Measurements from ENCODE around the gene CREB5. TPM values are rescaled to one million over a fixed set of nuclear protein-coding genes. Genes with fewer than 3 reads are reported as not detected.

CREB5 gene
- total RNA-seq, 1 donor from 2014 or later, result 0.80 TPM

- H3K36me3 Mint-ChIP-seq (ENCODE audit: low read depth), result no peaks in the 10 kb centered on the region
- ChIA-PET POLR2A (no interaction called here), CTCF (no interaction called here)
- intact Hi-C loops (cut with micrococcal nuclease), result no loop called here
- ATAC-seq (ENCODE audit: low read depth) (no peak), DNase-seq (no peak)
- H3K4me3 Mint-ChIP-seq, result no peak overlapping the region
- TF ChIP-seq, protein P1, sequence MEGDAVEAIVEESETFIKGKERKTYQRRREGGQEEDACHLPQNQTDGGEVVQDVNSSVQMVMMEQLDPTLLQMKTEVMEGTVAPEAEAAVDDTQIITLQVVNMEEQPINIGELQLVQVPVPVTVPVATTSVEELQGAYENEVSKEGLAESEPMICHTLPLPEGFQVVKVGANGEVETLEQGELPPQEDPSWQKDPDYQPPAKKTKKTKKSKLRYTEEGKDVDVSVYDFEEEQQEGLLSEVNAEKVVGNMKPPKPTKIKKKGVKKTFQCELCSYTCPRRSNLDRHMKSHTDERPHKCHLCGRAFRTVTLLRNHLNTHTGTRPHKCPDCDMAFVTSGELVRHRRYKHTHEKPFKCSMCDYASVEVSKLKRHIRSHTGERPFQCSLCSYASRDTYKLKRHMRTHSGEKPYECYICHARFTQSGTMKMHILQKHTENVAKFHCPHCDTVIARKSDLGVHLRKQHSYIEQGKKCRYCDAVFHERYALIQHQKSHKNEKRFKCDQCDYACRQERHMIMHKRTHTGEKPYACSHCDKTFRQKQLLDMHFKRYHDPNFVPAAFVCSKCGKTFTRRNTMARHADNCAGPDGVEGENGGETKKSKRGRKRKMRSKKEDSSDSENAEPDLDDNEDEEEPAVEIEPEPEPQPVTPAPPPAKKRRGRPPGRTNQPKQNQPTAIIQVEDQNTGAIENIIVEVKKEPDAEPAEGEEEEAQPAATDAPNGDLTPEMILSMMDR (IDR thresholded peaks at IDR 0.05), result no peak
- no peaks in the 10 kb centered on the region for H3K4me1 Mint-ChIP-seq
- no peaks in the 10 kb centered on the region for H3K9me3 Mint-ChIP-seq
- peaks cover 21% of the 10 kb centered on the region for H3K27me3 Mint-ChIP-seq
- H3K27ac Mint-ChIP-seq, result no peak overlapping the region
Observed at GRCh38 chr7:28861825-28862224, 449.5 kb downstream of the CREB5 start.

DNA sequence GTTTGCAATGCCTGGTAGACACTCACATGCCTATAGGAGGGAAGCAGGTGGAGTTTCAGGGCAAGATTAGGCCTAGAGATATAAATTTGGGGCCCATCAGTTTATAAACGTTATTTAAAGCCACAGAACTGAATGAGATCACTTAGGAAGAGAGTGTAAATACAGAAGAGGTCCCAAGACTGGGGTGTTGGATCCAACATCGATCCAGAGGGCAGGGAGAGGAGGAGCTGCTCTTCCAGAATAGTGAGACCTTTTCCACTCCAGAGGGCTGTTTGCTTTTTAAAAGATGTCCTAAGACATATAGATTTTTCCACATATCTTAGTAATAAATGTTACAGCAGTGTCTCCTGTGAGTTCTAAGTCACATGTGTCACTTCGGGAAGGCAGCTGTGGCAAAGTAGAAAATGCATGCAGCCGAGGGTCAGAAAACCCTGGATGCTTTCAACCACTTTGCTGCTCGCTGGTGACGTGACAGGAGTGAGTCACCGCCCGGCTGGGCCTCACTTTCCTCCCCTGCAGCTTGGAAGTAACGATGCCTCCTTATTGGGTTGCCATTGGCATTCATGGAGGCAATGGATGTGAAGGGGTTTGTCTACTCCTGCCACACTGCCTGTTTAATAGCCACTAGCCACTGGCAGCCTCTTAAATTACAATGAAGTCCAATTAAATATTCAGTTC is 450.4 kb downstream of the CREB5 start:
- H3K27me3 Mint-ChIP-seq, result peaks cover 18% of the 10 kb centered on the region
- DNase-seq (no peak), ATAC-seq (ENCODE audit: low read depth) (no peak)
- intact Hi-C loops (cut with micrococcal nuclease), result no loop called here
- H3K4me1 Mint-ChIP-seq, result no peaks in the 10 kb centered on the region
- no peak overlapping the region for H3K27ac Mint-ChIP-seq
- no peak overlapping the region for H3K4me3 Mint-ChIP-seq
- ChIA-PET POLR2A (no interaction called here), CTCF (no interaction called here)
- H3K9me3 Mint-ChIP-seq, result no peaks in the 10 kb centered on the region
- no peaks in the 10 kb centered on the region for H3K36me3 Mint-ChIP-seq (ENCODE audit: low read depth)
- TF ChIP-seq, protein P1 (IDR thresholded peaks at IDR 0.05), result no peak

- DNase-seq (no peak), ATAC-seq (ENCODE audit: low read depth) (no peak)
- Mint-ChIP-seq H3K9me3 (no peaks in the 10 kb centered on the region), H3K4me1 (no peaks in the 10 kb centered on the region), H3K4me3 (no peak overlapping the region), H3K36me3 (ENCODE audit: low read depth) (no peaks in the 10 kb centered on the region), H3K27me3 (peaks cover 13% of the 10 kb centered on the region), H3K27ac (no peak overlapping the region)
- intact Hi-C loops (cut with micrococcal nuclease), result no loop called here
- ChIA-PET CTCF (no interaction called here), POLR2A (no interaction called here)
- TF ChIP-seq, protein P1 (IDR thresholded peaks at IDR 0.05), result no peak
Observed at GRCh38 chr7:28865601-28866144, 453.4 kb downstream of the CREB5 start.

DNA sequence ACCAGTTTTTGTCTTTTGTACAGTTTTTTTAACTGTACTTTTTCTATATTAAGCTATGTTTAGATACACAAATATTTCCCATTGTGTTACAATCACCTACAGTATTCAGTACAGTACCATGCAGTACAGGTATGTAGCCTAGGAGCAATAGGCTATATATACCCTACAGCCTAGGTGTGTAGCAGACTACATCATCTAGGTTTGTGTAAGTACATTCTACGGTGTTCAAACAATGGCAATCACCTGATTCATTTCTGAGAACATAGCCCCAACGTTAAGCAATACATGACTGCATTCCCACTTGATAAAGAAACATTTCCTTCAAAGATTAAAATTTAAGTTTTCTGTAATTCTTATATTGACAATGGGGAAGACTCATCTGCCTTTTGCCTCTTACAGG is 456.4 kb downstream of the CREB5 start:
- no peak overlapping the region for H3K27ac Mint-ChIP-seq
- H3K4me3 Mint-ChIP-seq, result no peak overlapping the region
- ChIA-PET CTCF (no interaction called here), POLR2A (no interaction called here)
- no peaks in the 10 kb centered on the region for H3K4me1 Mint-ChIP-seq
- no peaks in the 10 kb centered on the region for H3K9me3 Mint-ChIP-seq
- ATAC-seq (ENCODE audit: low read depth), result no peak
- no peaks in the 10 kb centered on the region for H3K36me3 Mint-ChIP-seq (ENCODE audit: low read depth)
- H3K27me3 Mint-ChIP-seq, result peaks cover 8% of the 10 kb centered on the region
- TF ChIP-seq, protein P1 (IDR thresholded peaks at IDR 0.05), result no peak
- intact Hi-C loops (cut with micrococcal nuclease), result no loop called here
- DNase-seq, result no peak

GRCh38 chr7:28871077-28871476 is 458.8 kb downstream of the CREB5 start:
- Mint-ChIP-seq H3K36me3 (ENCODE audit: low read depth) (no peaks in the 10 kb centered on the region), H3K4me1 (no peaks in the 10 kb centered on the region), H3K27ac (no peak overlapping the region), H3K4me3 (no peak overlapping the region), H3K27me3 (peaks cover 16% of the 10 kb centered on the region), H3K9me3 (no peaks in the 10 kb centered on the region)
- TF ChIP-seq, protein P1 (IDR thresholded peaks at IDR 0.05), result no peak
- DNase-seq (no peak), ATAC-seq (ENCODE audit: low read depth) (no peak)
- CTCF ChIA-PET, result no interaction called here
- intact Hi-C loops (cut with micrococcal nuclease), result no loop called here
- POLR2A ChIA-PET, result no interaction called here
